Transverse colon (tissue), 4 donors: ENCODE measurements around the gene RGS7BP. TPM values are rescaled to one million over a fixed set of nuclear protein-coding genes. Genes with fewer than 3 reads are reported as not detected.

ENCODE experiments used
- DNase-seq: peaks from one replicate; pipeline ENCODE4 v3.0.0-alpha.2; 2019
- H3K27ac ChIP-seq, 4 donors: fragments of 200-600 bp; sonication (generic); 2 replicates each; pipeline ENCODE4 v1.5.1; 2016 to 2018; ENCODE audit warnings: inconsistent platforms in 4 of 4
- H3K27me3 ChIP-seq: fragments of 200-600 bp; sonication (generic); 2 replicates; pipeline ENCODE4 v1.5.1; 2017; ENCODE audit warnings: inconsistent platforms
- H3K36me3 ChIP-seq, 4 donors: fragments of 200-600 bp; sonication (generic); 2 replicates each; pipeline ENCODE4 v1.5.1; 2017 to 2019; ENCODE audit warnings: inconsistent platforms in 4 of 4
- H3K4me1 ChIP-seq, 4 donors: fragments of 200-600 bp; sonication (generic); 2 replicates each; pipeline ENCODE4 v1.5.1; 2017 to 2020; ENCODE audit warnings: inconsistent platforms in 4 of 4
- H3K4me3 ChIP-seq, 4 donors: fragments of 200-600 bp; sonication (generic); 1 replicate in 1 of 4; 2 replicates in 3 of 4; pipeline versions ENCODE4 v1.5.1 to v1.6.1; 2017 to 2019; ENCODE audit warnings: inconsistent platforms in 4 of 4
- H3K9me3 ChIP-seq, 2 donors: fragments of 200-600 bp; sonication (generic); 2 replicates each; pipeline ENCODE4 v1.5.1; 2017 to 2019; ENCODE audit warnings: inconsistent platforms in 2 of 2
- CTCF ChIP-seq, 5 experiments: fragments of 200-600 bp in 3 of 5; fragments of 450-650 bp in 2 of 5; sonication (generic) in 3 of 5; IDR thresholded peaks; 1 replicate in 2 of 5; 2 replicates in 3 of 5; pipeline ENCODE4 v1.5.1; 2016 to 2017; ENCODE audit warnings: antibody characterized with exemption in 5 of 5, inconsistent platforms in 3 of 5, mild to moderate bottlenecking in 2 of 5, moderate library complexity in 1 of 5
- EP300 ChIP-seq: sonication (generic); formaldehyde crosslinking; IDR thresholded peaks from one replicate; pipeline ENCODE4 v1.6.1; 2017; ENCODE audit warnings: antibody characterized with exemption, low read depth
- POLR2A ChIP-seq: fragments of 450-650 bp; IDR thresholded peaks from one replicate; pipeline ENCODE4 v1.6.1; 2016; ENCODE audit warnings: antibody characterized with exemption, mild to moderate bottlenecking, moderate library complexity
- POLR2AphosphoS5 ChIP-seq, 3 donors: sonication (generic); formaldehyde crosslinking; IDR thresholded peaks; one replicate each; pipeline ENCODE4 v1.6.1; 2016; ENCODE audit warnings: antibody characterized with exemption in 3 of 3
- whole genome bisulfite sequencing, 2 donors: methylation state at CpG; one replicate each; pipeline ENCODE4 v1.1.5; 2018; ENCODE audit warnings: low coverage in 1 of 2; 5-methylcytosine and 5-hydroxymethylcytosine counted together
- in situ Hi-C, 4 donors: fragments of 200-750 bp; cut with MboI; loops; one replicate each; pipeline versions ENCODE4 v1.15.0 to v1.15.1; 2017; ENCODE audit warnings: low sequenced_read_pairs in 3 of 4, low pct_ligation_motif_present in 1 of 4, low pct_unique_long_range_greater_than_20kb in 1 of 4
- intact Hi-C: fragments of 100-400 bp; cut with DNase I; formaldehyde crosslinking; loops from one replicate; pipeline ENCODE4 v1.15.1; 2023; ENCODE audit warnings: low total_unique reads
- total RNA-seq, 4 donors: library from RNA; depleted of rRNA; stranded (reverse); fragments of >200 nt; gene quantifications; one replicate each; pipeline ENCODE4 v1.1.0, GENCODE V29; 2016

The RGS7BP gene
- total RNA-seq, 4 donors from 2014 or later = 0.40 to 1.9 (median 0.41) TPM; not detected in 1

GRCh38 chr5:64632251-64632650, 126.4 kb downstream of the RGS7BP start:
- Histone ChIP-seq H3K27me3 (peaks cover 6% of the 10 kb centered on the region), H3K27ac (no peak overlapping the region), H3K9me3 (no peaks in the 10 kb centered on the region), H3K36me3 (no peaks in the 10 kb centered on the region), H3K4me1 (no peaks in the 10 kb centered on the region), H3K4me3 (no peak overlapping the region)
- DNase-seq = no peak
- in situ Hi-C loops (loop anchor here (5.0 to 25.0 kb wide), 3 partner anchors 150 to 855 kb away; partner anchors contain the start of gene ADAMTS6 (in 3 of the 4)), intact Hi-C loops (no loop called here)
- TF ChIP-seq EP300 (no peak), POLR2AphosphoS5 (IDR thresholded peaks at IDR 0.05) (no peak), CTCF (IDR thresholded peaks at IDR 0.05) (no peak), POLR2A (no peak)
- 20 to 55% methylated on average over 2 to 3 of the region's 3 CpGs for WGBS, 2 donors

GRCh38 chr5:64634997-64635686, 129.3 kb downstream of the RGS7BP start:
- in situ Hi-C loops = loop anchor here (5.0 to 25.0 kb wide), 3 partner anchors 147 to 852 kb away; partner anchors contain the start of gene ADAMTS6 (in 3 of the 4)
- no peak for DNase-seq
- WGBS, 2 donors = 0% methylated on average over 1 of the region's 1 CpG
- TF ChIP-seq EP300 (no peak), CTCF (IDR thresholded peaks at IDR 0.05) (peak; percentile 73 to 83 (median 78)), POLR2A (no peak), POLR2AphosphoS5 (IDR thresholded peaks at IDR 0.05) (no peak)
- H3K9me3 ChIP-seq = no peaks in the 10 kb centered on the region
- intact Hi-C loops = loop anchor here (2.0 kb wide), 1 partner anchor 150 kb away; no protein-coding TSS in a partner anchor
- H3K4me1 ChIP-seq = no peaks in the 10 kb centered on the region
- no peaks in the 10 kb centered on the region for H3K36me3 ChIP-seq
- H3K4me3 ChIP-seq = no peak overlapping the region
- no peak overlapping the region for H3K27ac ChIP-seq
- peaks cover 6% of the 10 kb centered on the region for H3K27me3 ChIP-seq

- peaks cover 6% of the 10 kb centered on the region for H3K27me3 ChIP-seq
- DNase-seq = no peak
- no peak for TF ChIP-seq EP300
- no peak for TF ChIP-seq CTCF (IDR thresholded peaks at IDR 0.05)
- TF ChIP-seq POLR2AphosphoS5 (IDR thresholded peaks at IDR 0.05) = no peak
- no peak for TF ChIP-seq POLR2A
- 43 to 44% methylated on average over 7 to 9 of the region's 9 CpGs for WGBS, 2 donors
- no peak overlapping the region for H3K27ac ChIP-seq
- no peak overlapping the region for H3K4me3 ChIP-seq
- H3K9me3 ChIP-seq = no peaks in the 10 kb centered on the region
- in situ Hi-C loops (loop anchor here (10.0 to 25.0 kb wide), 2 partner anchors 148 to 850 kb away; partner anchors contain the start of gene ADAMTS6 (in 3 of the 4)), intact Hi-C loops (no loop called here)
- H3K36me3 ChIP-seq = no peaks in the 10 kb centered on the region
- no peaks in the 10 kb centered on the region for H3K4me1 ChIP-seq
Observed at GRCh38 chr5:64637144-64637543, 131.3 kb downstream of the RGS7BP start.

- TF ChIP-seq POLR2A (no peak), EP300 (no peak), CTCF (IDR thresholded peaks at IDR 0.05) (no peak), POLR2AphosphoS5 (IDR thresholded peaks at IDR 0.05) (no peak)
- H3K9me3 ChIP-seq = no peaks in the 10 kb centered on the region
- in situ Hi-C loops (loop anchor here (10.0 to 25.0 kb wide), 2 partner anchors 147 to 849 kb away; partner anchors contain the start of gene ADAMTS6 (in 3 of the 4)), intact Hi-C loops (no loop called here)
- no peak overlapping the region for H3K4me3 ChIP-seq
- no peaks in the 10 kb centered on the region for H3K4me1 ChIP-seq
- WGBS, 2 donors = 66 to 73% methylated on average over 2 to 10 of the region's 10 CpGs
- no peaks in the 10 kb centered on the region for H3K36me3 ChIP-seq
- peaks cover 6% of the 10 kb centered on the region for H3K27me3 ChIP-seq
- H3K27ac ChIP-seq = no peak overlapping the region
- no peak for DNase-seq
Observed at GRCh38 chr5:64637837-64638443, 132.1 kb downstream of the RGS7BP start.
